B cell (primary cell): Measurements from ENCODE around the gene MYH14. TPM values are rescaled to one million over a fixed set of nuclear protein-coding genes. Genes with fewer than 3 reads are reported as not detected.
A peak's percentile ranks its signal among the peaks of the same experiment; 100 is the strongest.

Experiments
- ATAC-seq: fragments of 200-7000 bp; cut with Tn5 transposase; one replicate; pipeline ENCODE4 v1.10.0; 2021; ENCODE audit warnings: low read depth, mild to moderate bottlenecking, moderate number of reproducible peaks, moderate library complexity
- CTCF ChIA-PET: fragments of 350-600 bp; sonication (Branson Sonifier 250); formaldehyde crosslinking; loops from one replicate; lab custom pipeline; 2021; ENCODE audit warnings: antibody characterized with exemption, inconsistent platforms; lab: Charles Lee
- POLR2A ChIA-PET: fragments of 350-600 bp; sonication (Branson Sonifier 250); formaldehyde crosslinking; loops from one replicate; lab custom pipeline; 2021; ENCODE audit warnings: antibody characterized with exemption; lab: Charles Lee
- DNase-seq: peaks from one replicate; pipeline ENCODE4 v3.0.0; 2013
- H2AFZ ChIP-seq: 2 replicates; pipeline ENCODE4 v1.6.1; 2012; ENCODE audit warnings: mild to moderate bottlenecking, low read depth, low read length; ENCODE audit not compliant: insufficient read depth, poor library complexity, severe bottlenecking
- H3K27ac ChIP-seq, 2 donors: 1 replicate in 1 of 2; 2 replicates in 1 of 2; pipeline ENCODE4 v1.5.1; 2012 to 2013; ENCODE audit warnings: low read length in 2 of 2, mild to moderate bottlenecking in 2 of 2, moderate library complexity in 1 of 2
- H3K27me3 ChIP-seq, 4 experiments: fragments of 200-600 bp in 1 of 4; sonication (generic) in 1 of 4; replicated peaks in 1 of 4; 1 replicate in 2 of 4; 2 replicates in 2 of 4; pipeline versions ENCODE4 v1.6.1 to v1.7.0; 2013 to 2016; ENCODE audit warnings: low read length in 3 of 4, mild to moderate bottlenecking in 2 of 4, mixed read lengths in 1 of 4, moderate library complexity in 1 of 4; ENCODE audit not compliant: insufficient read depth in 4 of 4, control insufficient read depth in 3 of 4; ENCODE audit errors: control extremely low read depth in 1 of 4
- H3K36me3 ChIP-seq, 2 experiments: replicated peaks in 1 of 2; 1 replicate in 1 of 2; 2 replicates in 1 of 2; pipeline versions ENCODE4 v1.6.1 to v1.7.1; 2013; ENCODE audit warnings: low read length in 1 of 2; ENCODE audit not compliant: insufficient read depth in 2 of 2, control insufficient read depth in 1 of 2; ENCODE audit errors: control extremely low read depth in 1 of 2, extremely low read depth in 1 of 2
- H3K4me1 ChIP-seq, 2 donors: fragments of 200-600 bp in 1 of 2; sonication (generic) in 1 of 2; 1 replicate in 1 of 2; 2 replicates in 1 of 2; pipeline versions ENCODE4 v1.5.1 to v1.6.1; 2013 to 2017; ENCODE audit warnings: low read length in 2 of 2; ENCODE audit not compliant: control insufficient read depth in 2 of 2, insufficient read depth in 2 of 2
- H3K4me2 ChIP-seq: replicated peaks from 2 replicates; pipeline ENCODE3; 2012; ENCODE audit warnings: mild to moderate bottlenecking, low read depth, low read length; ENCODE audit not compliant: poor library complexity, severe bottlenecking
- H3K4me3 ChIP-seq, 5 experiments: fragments of 200-600 bp in 1 of 5; sonication (generic) in 1 of 5; 1 replicate in 3 of 5; 2 replicates in 2 of 5; pipeline versions ENCODE4 v1.5.1 to v1.7.0; 2011 to 2016; ENCODE audit warnings: low read length in 4 of 5, mild to moderate bottlenecking in 4 of 5, low read depth in 2 of 5, control low read depth in 1 of 5, moderate library complexity in 1 of 5; ENCODE audit not compliant: insufficient read depth in 1 of 5; ENCODE audit errors: control extremely low read depth in 1 of 5, extremely low read depth in 1 of 5
- H3K79me2 ChIP-seq: fragments of 200-600 bp; sonication (generic); one replicate; pipeline ENCODE4 v1.6.0; 2016; ENCODE audit warnings: low read length; ENCODE audit not compliant: control insufficient read depth, insufficient read depth
- H3K9ac ChIP-seq: fragments of 200-600 bp; sonication (generic); 2 replicates; pipeline ENCODE4 v1.6.1; 2017; ENCODE audit warnings: mild to moderate bottlenecking, low read length, moderate library complexity
- H3K9me3 ChIP-seq, 3 donors: one replicate each; pipeline versions ENCODE4 v1.6.1 to v1.7.1; 2013; ENCODE audit warnings: low read length in 2 of 3; ENCODE audit not compliant: control insufficient read depth in 2 of 3, insufficient read depth in 1 of 3; ENCODE audit errors: control extremely low read depth in 1 of 3
- H4K20me1 ChIP-seq: 2 replicates; pipeline ENCODE4 v1.6.0; 2012; ENCODE audit warnings: mild to moderate bottlenecking, low read length; ENCODE audit not compliant: insufficient read depth, control insufficient read depth, poor library complexity, severe bottlenecking
- H3K27ac Mint-ChIP-seq: one replicate; pipeline ENCODE4 v1.8.0; 2021; ENCODE audit warnings: mixed read lengths
- H3K27me3 Mint-ChIP-seq: one replicate; pipeline ENCODE4 v1.8.0; 2021; ENCODE audit warnings: mixed read lengths
- H3K4me1 Mint-ChIP-seq: one replicate; pipeline ENCODE4 v1.8.0; 2021; ENCODE audit warnings: mixed read lengths
- H3K4me3 Mint-ChIP-seq: one replicate; pipeline ENCODE4 v1.8.0; 2021; ENCODE audit warnings: mixed read lengths
- H3K9me3 Mint-ChIP-seq: one replicate; pipeline ENCODE4 v1.8.0; 2022; ENCODE audit warnings: mixed read lengths; ENCODE audit not compliant: insufficient read depth
- CTCF ChIP-seq: fragments of 200-600 bp; IDR thresholded peaks from one replicate; pipeline ENCODE4 v1.8.0; 2022; ENCODE audit warnings: antibody characterized with exemption, mild to moderate bottlenecking
- EZH2 ChIP-seq: IDR thresholded peaks from 2 replicates; pipeline ENCODE4 v1.6.1; 2012; ENCODE audit warnings: borderline replicate concordance, low read depth, mild to moderate bottlenecking, moderate library complexity, low read length; ENCODE audit not compliant: insufficient read depth, poor library complexity, severe bottlenecking
- WGBS: methylation state at CpG from one replicate; pipeline ENCODE4 v1.1.5; 2013; ENCODE audit warnings: missing lambda C conversion rate; ENCODE audit not compliant: insufficient coverage; 5-methylcytosine and 5-hydroxymethylcytosine counted together
- intact Hi-C: fragments of 100-400 bp; cut with micrococcal nuclease; formaldehyde crosslinking; loops from one replicate; pipeline ENCODE4 v1.10.0; 2022
- polyA plus RNA-seq: library from polyadenylated mRNA; depleted of rRNA; stranded (reverse); fragments of >200 nt; gene quantifications from 2 replicates; pipeline ENCODE4 v1.2.3, GENCODE V29; 2012
- total RNA-seq, 2 donors: library from RNA; stranded (reverse); fragments of 120-200 nt in 1 of 2; gene quantifications; 1 replicate in 1 of 2; 2 replicates in 1 of 2; pipeline versions ENCODE4 v1.2.3 to v1.2.4, GENCODE V29; 2013 to 2022

The MYH14 gene
- total and polyA plus RNA-seq, 2 donors (not counting 1 experiment from before 2014, with no cell fraction given): not detected

- no peaks in the 10 kb centered on the region for H3K4me1 ChIP-seq
- peaks cover 0 to 29% (median 11%) of the 10 kb centered on the region in 3 donors for H3K9me3 ChIP-seq
- no peak overlapping the region for H3K4me3 ChIP-seq
- Mint-ChIP-seq H3K27me3 (peaks cover 18% of the 10 kb centered on the region), H3K4me3 (no peak overlapping the region), H3K9me3 (peaks cover 12% of the 10 kb centered on the region), H3K4me1 (no peaks in the 10 kb centered on the region), H3K27ac (no peak overlapping the region)
- no peak overlapping the region for H3K4me2 ChIP-seq
- ATAC-seq: no peak
- H4K20me1 ChIP-seq: no peaks in the 10 kb centered on the region
- WGBS: 91% methylated on average over 2 of the region's 2 CpGs
- ChIA-PET POLR2A (no interaction called here), CTCF (no interaction called here)
- no peak overlapping the region for H3K9ac ChIP-seq
- H3K36me3 ChIP-seq: no peaks in the 10 kb centered on the region
- TF ChIP-seq EZH2: no peak
- no peak for TF ChIP-seq CTCF
- DNase-seq: no peak
- H3K27me3 ChIP-seq: peaks cover 0 to 13% (median 0%) of the 10 kb centered on the region in 4 experiments
- H2AFZ ChIP-seq: no peak overlapping the region
- H3K27ac ChIP-seq: no peak overlapping the region
- H3K79me2 ChIP-seq: no peaks in the 10 kb centered on the region
- intact Hi-C loops: no loop called here
Observed at GRCh38 chr19:50159078-50159477, 44.3 kb upstream of the MYH14 start.

GRCh38 chr19:50162988-50163387 is 40.4 kb upstream of the MYH14 start, which contains the start of gene IZUMO2:
Gene IZUMO2 (minus strand): TSS chr19:50163281. CDS start chr19:50163194, 87 bp downstream.
- no peaks in the 10 kb centered on the region for H3K4me1 Mint-ChIP-seq
- ChIA-PET POLR2A (no interaction called here), CTCF (no interaction called here)
- Histone ChIP-seq H3K36me3 (no peaks in the 10 kb centered on the region), H3K4me2 (no peak within 1 kb of the TSS), H3K4me1 (no peaks in the 10 kb centered on the region), H3K9ac (no peak within 1 kb of the TSS), H3K79me2 (no peaks in the 10 kb centered on the region), H3K9me3 (peaks cover 0 to 21% (median 11%) of the 10 kb centered on the region in 3 donors), H3K4me3 (no peak within 1 kb of the TSS), H2AFZ (peak within 1 kb of the TSS; percentile 33), H4K20me1 (no peaks in the 10 kb centered on the region), H3K27me3 (peaks cover 0 to 13% (median 0%) of the 10 kb centered on the region in 4 experiments), H3K27ac (no peak within 1 kb of the TSS)
- H3K27me3 Mint-ChIP-seq: peaks cover 19% of the 10 kb centered on the region
- H3K27ac Mint-ChIP-seq: no peak within 1 kb of the TSS
- peaks cover 10% of the 10 kb centered on the region for H3K9me3 Mint-ChIP-seq
- intact Hi-C loops: no loop called here
- no peak within 1 kb of the TSS for H3K4me3 Mint-ChIP-seq
- DNase-seq: no peak
- TF ChIP-seq CTCF (no peak), EZH2 (no peak)
- no peak for ATAC-seq
- 28% methylated on average over 26 of the region's 26 CpGs for WGBS
